Glomerular endothelial cell (primary cell): Measurements from ENCODE around the gene SAA4. TPM values are rescaled to one million over a fixed set of nuclear protein-coding genes. Genes with fewer than 3 reads are reported as not detected.
"Not testable (repeated sequence)": the region's sequence is repeated elsewhere in the genome, so short reads cannot be mapped to it uniquely, and the experiment has no call there.

ENCODE experiments used
- DNase-seq: peaks from one replicate; pipeline ENCODE4 v3.0.0-alpha.2; 2011; ENCODE audit warnings: low read depth, low spot score; ENCODE audit errors: extremely low read depth
- total RNA-seq: library from RNA; depleted of rRNA; stranded (reverse); fragments of >200 nt; gene quantifications from 2 replicates; pipeline ENCODE4 v1.2.3, GENCODE V29; 2015

The SAA4 gene
- total RNA-seq, 1 donor from 2014 or later, result not detected

GRCh38 chr11:18191376-18191775 is 45.2 kb downstream of the SAA4 start:
- no peak for DNase-seq

DNA sequence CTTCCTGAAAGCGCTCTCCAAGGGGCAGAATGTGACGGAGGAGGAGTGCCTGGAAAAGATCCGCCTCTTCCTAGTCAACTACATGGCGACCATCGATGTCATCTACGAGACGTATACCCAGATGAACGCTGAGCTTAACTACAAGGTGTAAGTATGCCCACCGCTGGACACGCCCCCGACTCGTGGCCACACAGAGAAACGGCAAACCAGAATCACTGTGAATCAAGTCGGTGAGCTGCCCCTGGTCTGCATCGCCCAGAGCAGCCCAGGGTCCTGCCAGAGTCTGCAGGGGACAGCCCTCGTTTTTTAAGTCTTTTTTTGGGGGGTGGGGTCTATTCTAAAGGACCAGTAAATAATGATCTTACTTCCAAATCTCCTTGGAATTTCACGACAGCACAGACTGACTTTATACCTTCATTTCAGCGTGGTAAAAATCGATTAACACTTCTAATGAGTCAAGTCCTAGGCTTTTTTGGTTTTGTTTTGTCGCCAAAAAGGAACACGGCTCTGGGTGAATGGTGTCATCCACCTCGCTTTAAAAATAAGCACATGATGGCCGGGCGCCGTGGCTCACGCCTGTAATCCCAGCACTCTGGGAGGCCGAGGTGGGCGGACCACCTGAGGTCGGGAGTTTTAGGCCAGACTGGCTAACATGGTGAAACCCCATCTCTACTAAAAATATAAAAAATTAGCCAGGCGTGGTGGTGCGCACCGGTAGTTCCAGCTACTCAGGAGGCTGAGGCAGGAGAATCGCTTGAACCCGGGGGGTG is 46.9 kb downstream of the SAA4 start:
- DNase-seq, result not testable (repeated sequence)

GRCh38 chr11:18188796-18189195 is 47.8 kb downstream of the SAA4 start:
- DNase-seq, result no peak

Other genes with a start within 250 kb of the SAA4 start
- 5.4 and 8.0 TPM in 2 replicates for gene SERGEF, start 223.8 kb downstream of the SAA4 start, total RNA-seq
- 0.12 TPM in 1 of 2 replicates, not detected in the other for gene TPH1, start 190.5 kb downstream of the SAA4 start, total RNA-seq
- 15.8 and 19.9 TPM in 2 replicates for gene SAAL1, start 130.7 kb downstream of the SAA4 start, total RNA-seq
- gene MRGPRX3, start 104.2 kb downstream of the SAA4 start, total RNA-seq, result not detected in 2 replicates
- gene MRGPRX4, start 64.0 kb downstream of the SAA4 start, total RNA-seq, result not detected in 2 replicates
- 0.87 TPM in 1 of 2 replicates, not detected in the other for gene SAA2, start 11.9 kb upstream of the SAA4 start, total RNA-seq
- gene SAA1, start 29.5 kb upstream of the SAA4 start, total RNA-seq, result not detected in 2 replicates
- 10.5 and 11.4 TPM in 2 replicates for gene HPS5, start 85.3 kb upstream of the SAA4 start, total RNA-seq
- gene GTF2H1, start 85.8 kb upstream of the SAA4 start, total RNA-seq, result 36.9 and 42.2 TPM in 2 replicates
- gene LDHA, start 157.8 kb upstream of the SAA4 start, total RNA-seq, result 520 and 576 TPM in 2 replicates
- not detected in 2 replicates for gene LDHC, start 175.5 kb upstream of the SAA4 start, total RNA-seq
- gene LDHAL6A, start 219.1 kb upstream of the SAA4 start, total RNA-seq, result not detected in 2 replicates